ENCODE results near the gene MED12L. TPM values are rescaled to one million over a fixed set of nuclear protein-coding genes. Genes with fewer than 3 reads are reported as not detected.

The MED12L gene
- total RNA-seq, 2 experiments from 2014 or later, result 12.6 to 32.7 TPM

- H3K36me3 ChIP-seq (ENCODE audit: insufficient read depth, low read length), result no peaks in the 10 kb centered on the region
- BruUV-seq (replicated peaks), result no TSS peak
- H3K27ac ChIP-seq (ENCODE audit: low read depth, low read length, poor library complexity, severe bottlenecking), result no peak overlapping the region
- H3K4me2 ChIP-seq (ENCODE audit: low read length), result no peak overlapping the region
- no peak overlapping the region for H3K4me3 ChIP-seq (ENCODE audit: low read depth, low read length, poor library complexity, severe bottlenecking)
- TF ChIP-seq CTCF (conservative IDR thresholded peaks at IDR 0.05; ENCODE audit: low read length) (no peak), EZH2phosphoT487 (IDR thresholded peaks at IDR 0.05; ENCODE audit: borderline replicate concordance, low read depth, low read length) (no peak)
- no peaks in the 10 kb centered on the region for H3K79me2 ChIP-seq (ENCODE audit: insufficient read depth, low read depth, low read length)
- H4K20me1 ChIP-seq (ENCODE audit: insufficient read depth, low read length), result no peaks in the 10 kb centered on the region
- ChIA-PET CTCF (ENCODE audit: unreplicated experiment) (no interaction called here), POLR2A (interaction anchor here (0.6 to 1.0 kb wide), 3 partner anchors 14 to 553 kb away, joined by 3 to 5 read pairs (median 4); no protein-coding TSS in a partner anchor)
- no peak overlapping the region for H2AFZ ChIP-seq (ENCODE audit: low read length)
- H3K4me1 ChIP-seq (ENCODE audit: insufficient read depth, low read length, poor library complexity, severe bottlenecking), result no peaks in the 10 kb centered on the region
- intact Hi-C loops (cut with micrococcal nuclease; ENCODE audit: unreplicated experiment), result no loop called here
- no peak for DNase-seq (ENCODE audit: low spot score)
- H3K9me3 ChIP-seq (ENCODE audit: low read length), result no peaks in the 10 kb centered on the region
- H3K9me2 ChIP-seq (ENCODE audit: insufficient read depth, low read length), result no peaks in the 10 kb centered on the region
Measured at GRCh38 chr3:151248772-151249337, 163.4 kb downstream of the MED12L start.

- H2AFZ ChIP-seq (ENCODE audit: low read length), result no peak overlapping the region
- H3K9me2 ChIP-seq (ENCODE audit: insufficient read depth, low read length), result no peaks in the 10 kb centered on the region
- H3K79me2 ChIP-seq (ENCODE audit: insufficient read depth, low read depth, low read length), result no peaks in the 10 kb centered on the region
- no peaks in the 10 kb centered on the region for H3K36me3 ChIP-seq (ENCODE audit: insufficient read depth, low read length)
- POLR2A ChIA-PET, result interaction anchor here (0.7 to 2.0 kb wide), 2 partner anchors 17 to 309 kb away, joined by 3 to 7 read pairs; no protein-coding TSS in a partner anchor
- no peak for DNase-seq (ENCODE audit: low spot score)
- CTCF ChIA-PET (ENCODE audit: unreplicated experiment), result no interaction called here
- BruUV-seq (replicated peaks), result no TSS peak
- no peak overlapping the region for H3K4me2 ChIP-seq (ENCODE audit: low read length)
- no peak for TF ChIP-seq EZH2phosphoT487 (IDR thresholded peaks at IDR 0.05; ENCODE audit: borderline replicate concordance, low read depth, low read length)
- TF ChIP-seq CTCF (conservative IDR thresholded peaks at IDR 0.05; ENCODE audit: low read length), result no peak
- no peaks in the 10 kb centered on the region for H4K20me1 ChIP-seq (ENCODE audit: insufficient read depth, low read length)
- intact Hi-C loops (cut with micrococcal nuclease; ENCODE audit: unreplicated experiment), result no loop called here
- H3K4me3 ChIP-seq (ENCODE audit: low read depth, low read length, poor library complexity, severe bottlenecking), result no peak overlapping the region
- no peaks in the 10 kb centered on the region for H3K9me3 ChIP-seq (ENCODE audit: low read length)
- no peak overlapping the region for H3K27ac ChIP-seq (ENCODE audit: low read depth, low read length, poor library complexity, severe bottlenecking)
- no peaks in the 10 kb centered on the region for H3K4me1 ChIP-seq (ENCODE audit: insufficient read depth, low read length, poor library complexity, severe bottlenecking)
Measured at GRCh38 chr3:151256749-151257148, 171.3 kb downstream of the MED12L start.

GRCh38 chr3:151259664-151260063 is 174.2 kb downstream of the MED12L start:
- Histone ChIP-seq H3K27ac (ENCODE audit: low read depth, low read length, poor library complexity, severe bottlenecking) (no peak overlapping the region), H2AFZ (ENCODE audit: low read length) (no peak overlapping the region), H3K9me3 (ENCODE audit: low read length) (no peaks in the 10 kb centered on the region), H3K4me3 (ENCODE audit: low read depth, low read length, poor library complexity, severe bottlenecking) (no peak overlapping the region), H3K9me2 (ENCODE audit: insufficient read depth, low read length) (no peaks in the 10 kb centered on the region), H4K20me1 (ENCODE audit: insufficient read depth, low read length) (no peaks in the 10 kb centered on the region), H3K79me2 (ENCODE audit: insufficient read depth, low read depth, low read length) (no peaks in the 10 kb centered on the region), H3K36me3 (ENCODE audit: insufficient read depth, low read length) (no peaks in the 10 kb centered on the region), H3K4me2 (ENCODE audit: low read length) (no peak overlapping the region), H3K4me1 (ENCODE audit: insufficient read depth, low read length, poor library complexity, severe bottlenecking) (no peaks in the 10 kb centered on the region)
- no peak for TF ChIP-seq CTCF (conservative IDR thresholded peaks at IDR 0.05; ENCODE audit: low read length)
- no peak for TF ChIP-seq EZH2phosphoT487 (IDR thresholded peaks at IDR 0.05; ENCODE audit: borderline replicate concordance, low read depth, low read length)
- intact Hi-C loops (cut with micrococcal nuclease; ENCODE audit: unreplicated experiment), result no loop called here
- DNase-seq (ENCODE audit: low spot score), result no peak
- BruUV-seq (replicated peaks), result no TSS peak
- POLR2A ChIA-PET, result interaction anchor here (0.6 kb wide), 1 partner anchor 13 kb away, joined by 3 read pairs; no protein-coding TSS in a partner anchor
- CTCF ChIA-PET (ENCODE audit: unreplicated experiment), result no interaction called here

Measured in OCI-LY7 (cell line).